Left ventricle myocardium superior (tissue), 1 donor: ENCODE measurements around the gene KCNC4. TPM values are rescaled to one million over a fixed set of nuclear protein-coding genes. Genes with fewer than 3 reads are reported as not detected.

ENCODE experiments used
- ATAC-seq: fragments of 200-7000 bp; cut with Tn5 transposase; one replicate; pipeline ENCODE4 v1.9.1; 2020; ENCODE audit warnings: mild to moderate bottlenecking, moderate library complexity
- DNase-seq: peaks from one replicate; pipeline ENCODE4 v3.0.0-alpha.2; 2020
- intact Hi-C: fragments of 100-400 bp; cut with micrococcal nuclease; formaldehyde crosslinking; loops from one replicate; pipeline ENCODE4 v1.11.0; 2022
- total RNA-seq: library from RNA; stranded (reverse); fragmentation: NEBNext Ultra II Directional; extraction: Animal tissue kit (Norgen Biotek cat#: 25700); gene quantifications from one replicate; pipeline ENCODE4 v1.2.1, GENCODE V29; 2021
- donor health status: DM: no; HTN: yes; CAD: no; lungs with severe emphysema.

Gene KCNC4
- total RNA-seq, 1 donor from 2014 or later, result 4.7 TPM

DNA sequence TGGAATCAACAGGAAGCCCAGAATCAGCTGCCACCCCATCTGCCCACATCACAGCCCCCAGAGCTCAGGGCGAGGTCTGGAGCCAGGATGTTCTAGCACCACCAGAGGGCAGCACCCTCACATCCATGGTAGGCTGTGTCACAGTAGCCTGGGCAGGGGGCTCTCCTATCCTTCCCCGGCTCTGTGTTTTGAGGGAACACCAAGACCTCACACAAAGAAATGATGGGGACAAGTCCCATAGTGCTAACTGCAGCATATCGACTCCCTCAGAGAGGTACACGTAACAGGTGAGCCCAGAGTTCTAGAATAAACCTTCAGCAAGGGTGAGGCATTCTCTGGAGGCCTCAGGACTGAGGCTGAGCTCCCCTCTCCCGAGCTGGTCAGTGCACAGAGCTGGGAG is 2.3 kb upstream of the KCNC4 start:
- intact Hi-C loops, result loop anchor here (2.0 kb wide), 1 partner anchor 105 kb away; no protein-coding TSS in a partner anchor
- peak; percentile 32 for ATAC-seq
- peak; percentile 80 for DNase-seq

DNA sequence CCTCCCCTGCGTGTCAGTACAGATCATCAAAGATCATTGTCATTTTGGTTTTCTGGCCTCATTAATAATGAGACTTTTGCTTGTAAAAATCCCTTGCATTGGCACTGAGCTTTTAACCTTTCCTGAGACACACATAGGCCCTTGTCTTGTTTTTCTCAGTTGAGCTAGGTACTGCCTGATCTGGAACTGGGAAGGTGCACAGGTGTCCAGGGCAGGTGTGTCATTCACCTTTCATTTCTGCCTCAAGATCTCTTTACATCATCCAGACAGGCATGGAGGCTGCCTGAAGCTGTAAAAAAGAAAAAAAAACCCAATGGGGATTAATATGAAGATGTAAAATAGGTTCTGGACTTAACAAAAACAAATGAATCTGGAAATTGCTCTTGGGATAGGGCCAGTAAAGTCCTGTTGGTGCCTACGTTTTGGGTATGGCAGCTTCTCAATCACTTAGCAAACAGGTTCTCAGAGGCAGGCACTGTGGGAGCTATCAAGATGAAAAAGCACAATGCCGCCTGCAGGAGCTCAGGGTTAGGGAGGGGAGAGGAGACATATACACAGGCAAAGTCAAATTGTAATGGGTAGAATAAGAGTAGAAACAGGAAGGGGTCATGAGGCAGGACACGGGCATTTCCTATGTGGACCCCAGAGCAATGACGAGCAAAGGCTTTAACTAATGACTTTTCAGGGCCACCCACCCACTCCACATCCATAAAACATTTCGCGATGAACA is 1.0 kb upstream of the KCNC4 start:
- ATAC-seq, result no peak
- intact Hi-C loops, result loop anchor here (2.0 kb wide), 1 partner anchor 104 kb away; no protein-coding TSS in a partner anchor
- no peak for DNase-seq

DNA sequence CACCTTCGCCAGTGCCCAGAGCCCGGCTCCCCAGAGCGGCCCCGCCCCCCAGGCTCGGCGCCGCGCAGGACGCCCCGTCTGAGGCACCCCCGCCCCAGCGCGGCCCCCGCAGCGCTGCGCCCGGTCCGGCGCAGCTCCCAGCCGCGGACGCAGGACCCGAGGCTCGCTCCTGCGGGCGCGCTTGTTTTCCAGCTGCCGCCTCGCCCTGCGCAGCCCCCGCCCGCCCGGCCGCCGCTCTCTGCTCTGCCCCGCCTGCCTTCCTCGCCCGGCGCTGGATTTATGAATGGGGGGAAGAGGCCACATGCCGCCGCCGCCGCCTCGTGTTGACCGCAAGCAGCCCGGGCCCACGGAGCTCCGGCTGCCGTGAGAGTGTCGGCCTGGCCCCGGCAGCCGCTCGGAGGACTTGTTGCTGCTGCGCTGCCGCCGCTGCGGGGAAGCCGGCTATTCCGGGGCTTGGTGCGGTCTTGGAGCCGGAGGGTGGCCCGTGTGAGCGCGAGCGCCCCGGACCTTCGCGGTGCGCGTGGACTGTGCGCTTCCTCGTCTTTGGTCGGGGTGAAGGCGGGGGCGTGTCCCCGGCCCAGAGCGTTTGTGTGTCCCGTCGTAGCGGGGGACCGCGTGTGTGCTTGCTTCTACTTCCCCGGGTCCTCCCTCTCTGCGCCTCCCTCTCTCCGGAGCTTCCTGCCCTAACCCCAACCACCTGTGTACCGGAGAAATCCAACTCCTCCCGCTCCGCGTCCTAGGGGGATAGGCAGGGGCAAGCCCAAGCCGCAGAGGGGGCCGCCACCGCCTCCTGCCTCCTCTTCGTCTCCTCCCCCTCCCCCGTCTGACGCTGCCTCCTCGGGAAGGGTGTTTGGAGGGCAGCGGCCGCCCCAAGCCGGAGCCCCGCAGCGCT is 736 bp downstream of the KCNC4 start:
- peak; percentile 30 for ATAC-seq
- peak; percentile 58 for DNase-seq

DNA sequence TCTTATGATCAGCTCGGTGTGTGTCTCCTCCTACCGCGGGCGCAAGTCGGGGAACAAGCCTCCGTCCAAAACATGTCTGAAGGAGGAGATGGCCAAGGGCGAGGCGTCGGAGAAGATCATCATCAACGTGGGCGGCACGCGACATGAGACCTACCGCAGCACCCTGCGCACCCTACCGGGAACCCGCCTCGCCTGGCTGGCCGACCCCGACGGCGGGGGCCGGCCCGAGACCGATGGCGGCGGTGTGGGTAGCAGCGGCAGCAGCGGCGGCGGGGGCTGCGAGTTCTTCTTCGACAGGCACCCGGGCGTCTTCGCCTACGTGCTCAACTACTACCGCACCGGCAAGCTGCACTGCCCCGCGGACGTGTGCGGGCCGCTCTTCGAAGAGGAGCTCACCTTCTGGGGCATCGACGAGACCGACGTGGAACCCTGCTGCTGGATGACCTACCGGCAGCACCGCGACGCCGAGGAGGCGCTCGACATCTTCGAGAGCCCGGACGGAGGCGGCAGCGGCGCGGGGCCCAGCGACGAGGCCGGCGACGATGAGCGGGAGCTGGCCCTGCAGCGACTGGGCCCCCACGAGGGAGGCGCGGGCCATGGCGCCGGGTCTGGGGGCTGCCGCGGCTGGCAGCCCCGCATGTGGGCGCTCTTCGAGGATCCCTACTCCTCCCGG is 1.5 kb downstream of the KCNC4 start:
- intact Hi-C loops, result no loop called here
- no peak for ATAC-seq
- no peak for DNase-seq

More for the DNA sequence above, 736 bp downstream of the KCNC4 start:
- intact Hi-C loops, result no loop called here

DNA sequence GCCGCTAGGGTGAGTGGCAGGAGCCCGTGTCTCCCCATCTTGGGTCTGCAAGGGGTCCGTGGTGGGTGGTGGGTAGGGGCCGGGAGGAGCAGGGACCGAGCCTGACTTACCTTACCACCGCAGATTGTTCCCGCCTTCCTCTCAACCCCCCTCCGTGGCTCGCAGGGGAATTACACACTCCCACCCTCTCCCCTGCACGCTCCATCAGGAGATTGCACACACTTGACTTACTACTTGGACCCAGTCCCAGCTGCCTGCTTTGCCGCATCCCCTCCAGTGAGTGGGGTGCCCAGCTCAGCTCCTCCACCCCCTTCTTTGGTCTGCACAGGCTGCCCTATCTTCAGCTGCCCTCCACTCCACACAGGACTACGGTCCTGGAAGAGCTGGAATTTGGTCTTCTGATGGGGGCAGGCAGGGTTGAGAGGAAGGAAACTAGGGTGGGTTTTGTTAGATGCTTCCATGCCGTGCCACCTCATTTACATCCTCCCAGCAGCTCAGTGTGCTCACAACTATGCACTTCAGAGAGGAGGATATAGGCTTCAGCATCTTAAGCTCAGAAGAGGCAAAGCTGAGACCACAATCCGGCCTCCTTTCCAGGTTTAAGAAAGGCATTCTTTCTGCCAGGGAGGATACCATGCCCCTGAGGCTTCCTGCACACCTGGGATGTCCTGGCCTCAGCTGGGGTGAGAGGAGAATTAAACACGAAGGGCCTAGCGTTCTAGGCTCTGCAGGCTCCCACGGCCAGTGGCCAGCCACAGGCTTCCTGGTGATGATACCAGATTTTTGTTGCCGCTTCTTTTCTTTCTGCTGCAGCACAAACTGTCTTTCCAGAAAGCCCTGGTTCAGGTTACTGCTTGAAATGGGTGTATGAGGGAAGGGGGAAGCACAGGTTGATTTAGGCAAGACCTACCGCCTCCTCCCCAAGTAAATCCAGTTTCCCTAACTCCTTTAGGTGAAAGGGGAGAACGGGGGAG is 2.3 kb downstream of the KCNC4 start:
- no peak for DNase-seq
- intact Hi-C loops, result no loop called here
- ATAC-seq, result no peak

DNA sequence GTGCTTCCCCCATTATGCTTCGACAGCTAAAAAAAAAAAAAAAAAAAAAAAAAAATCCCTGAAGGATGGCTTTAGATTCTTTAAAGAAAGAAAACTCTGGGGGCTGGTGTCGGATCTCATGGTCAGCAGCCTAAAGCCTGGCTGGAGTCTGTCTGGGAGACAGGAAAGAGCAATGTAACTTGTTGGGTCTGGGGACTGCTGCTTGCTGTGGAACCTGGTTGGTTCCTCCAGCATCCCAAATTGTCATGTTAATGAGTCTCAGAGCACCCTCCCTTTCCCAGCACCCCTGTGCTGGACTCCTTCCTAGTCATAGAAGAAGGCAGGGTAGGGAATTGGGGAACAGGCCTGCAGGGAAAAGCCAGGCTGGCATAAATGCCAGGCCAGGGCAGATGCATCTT is 3.0 kb downstream of the KCNC4 start:
- intact Hi-C loops, result no loop called here
- ATAC-seq, result no peak
- no peak for DNase-seq

DNA sequence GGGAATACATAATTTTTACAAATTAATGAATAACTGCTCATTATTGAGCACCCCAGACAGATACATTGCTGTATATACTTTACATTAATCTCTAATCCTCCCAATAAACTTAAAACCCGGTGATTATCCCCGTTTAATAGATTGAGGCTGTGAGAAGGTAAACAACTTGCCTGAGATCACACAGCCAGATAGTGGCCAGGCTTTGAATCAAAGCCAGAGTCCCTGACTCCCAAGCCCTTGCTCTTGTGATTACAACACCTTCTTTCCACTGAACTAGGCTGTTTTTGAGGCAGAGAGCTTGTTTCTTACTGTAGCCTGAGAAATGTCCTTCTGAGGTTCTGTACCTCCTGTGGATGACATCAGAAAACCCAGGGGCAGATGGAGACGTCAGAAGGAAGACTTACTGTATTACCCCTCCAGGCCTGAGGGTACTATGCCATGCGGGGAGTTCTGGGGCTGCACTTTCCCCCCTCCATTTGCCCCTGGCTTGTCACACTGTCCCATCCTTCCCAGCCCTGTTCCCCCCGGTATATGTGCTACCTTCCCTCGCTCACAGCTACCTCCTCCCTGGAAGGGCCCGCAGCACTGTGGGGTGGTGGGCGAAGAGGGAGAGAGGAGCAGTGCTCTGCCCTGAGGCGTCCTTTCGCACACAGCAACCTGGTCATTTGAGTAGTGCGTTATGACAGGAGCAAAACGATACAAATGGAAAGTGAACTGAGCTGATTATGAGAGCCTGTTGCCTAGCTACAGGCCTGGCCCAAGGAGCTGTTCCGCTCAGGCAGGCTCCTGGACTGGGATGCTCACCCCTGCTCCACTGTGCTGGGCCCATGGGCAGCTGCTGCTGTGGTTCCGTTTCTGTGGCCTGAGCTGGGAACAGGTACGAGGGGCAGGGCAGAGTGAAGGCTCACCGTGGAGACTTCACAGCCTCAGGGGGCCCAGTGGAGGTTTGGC is 4.6 kb downstream of the KCNC4 start:
- DNase-seq (no peak), ATAC-seq (no peak)
- intact Hi-C loops, result no loop called here

DNA sequence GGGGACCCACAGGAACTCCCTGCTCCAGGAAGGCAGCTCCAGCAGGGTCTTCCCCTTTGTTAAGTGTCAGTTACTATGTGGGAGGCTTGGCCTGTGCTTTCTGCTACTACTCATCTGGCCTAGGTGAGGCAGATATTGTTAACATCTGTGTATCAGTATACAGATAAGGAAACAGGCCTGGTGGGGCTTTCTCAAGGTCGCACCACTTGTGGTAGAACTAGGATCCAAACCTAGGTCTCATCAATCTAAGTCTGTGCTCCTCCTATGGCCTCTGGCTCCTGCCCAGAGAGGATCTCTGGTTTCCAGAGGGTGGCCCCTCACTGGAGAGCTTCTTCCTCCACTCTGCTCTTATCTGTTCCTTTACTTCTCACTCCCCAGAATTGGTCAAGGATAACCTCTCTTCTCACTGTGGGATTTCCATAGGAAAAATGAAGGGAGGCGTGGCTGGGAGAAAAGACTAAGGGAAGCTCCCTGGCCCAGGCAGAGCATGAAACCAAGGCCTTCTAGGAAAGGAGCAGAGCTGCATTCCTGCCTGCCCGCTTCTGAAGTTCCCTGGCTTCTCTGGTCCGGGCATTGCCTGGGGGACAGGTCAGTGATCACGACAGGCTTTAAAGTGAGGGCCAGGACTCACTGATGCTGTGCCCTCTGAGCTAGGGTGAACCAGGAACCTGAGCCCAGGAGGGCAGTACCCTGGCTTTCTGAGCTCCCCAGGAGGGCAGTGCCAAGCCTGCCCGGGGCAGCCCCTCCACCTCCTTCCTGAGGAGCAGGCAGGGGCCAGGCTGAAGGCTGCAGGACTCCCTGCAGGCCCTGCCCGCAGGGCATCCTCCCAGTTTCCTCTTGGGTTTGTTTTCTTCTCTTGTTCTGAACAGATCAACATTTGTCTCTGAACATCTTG is 5.8 kb downstream of the KCNC4 start:
- DNase-seq, result no peak
- ATAC-seq, result no peak

DNA sequence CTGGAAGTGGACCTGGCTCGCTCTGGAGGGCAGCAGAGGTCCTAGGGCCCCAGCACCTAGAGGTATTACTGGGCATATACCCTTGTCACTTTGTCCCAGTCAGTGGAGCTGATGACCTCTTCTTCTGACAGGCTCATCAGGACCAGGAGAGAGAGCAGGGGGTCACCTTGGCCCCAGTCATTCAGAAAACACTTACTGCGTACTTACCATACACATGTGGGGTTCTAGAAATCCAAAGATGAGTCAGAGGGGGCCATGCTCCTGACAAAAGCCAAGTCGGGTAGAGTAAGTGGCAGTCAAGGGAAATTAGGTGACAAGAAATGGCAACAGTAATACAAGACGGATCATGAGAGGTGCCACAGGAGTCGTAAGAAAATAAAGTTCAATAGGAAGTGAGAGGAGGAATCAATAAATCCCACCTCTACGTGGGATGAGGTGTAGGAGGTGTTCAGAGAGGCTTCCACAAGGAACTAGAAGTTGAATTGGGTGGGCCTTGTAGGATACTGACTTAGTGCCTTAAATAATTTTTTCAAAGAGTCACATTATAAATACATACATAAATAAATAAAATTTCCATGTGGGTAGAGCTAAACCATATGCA is 6.8 kb downstream of the KCNC4 start:
- DNase-seq, result no peak
- intact Hi-C loops, result no loop called here
- ATAC-seq, result no peak

More for the DNA sequence above, 5.8 kb downstream of the KCNC4 start:
- intact Hi-C loops, result no loop called here

DNA sequence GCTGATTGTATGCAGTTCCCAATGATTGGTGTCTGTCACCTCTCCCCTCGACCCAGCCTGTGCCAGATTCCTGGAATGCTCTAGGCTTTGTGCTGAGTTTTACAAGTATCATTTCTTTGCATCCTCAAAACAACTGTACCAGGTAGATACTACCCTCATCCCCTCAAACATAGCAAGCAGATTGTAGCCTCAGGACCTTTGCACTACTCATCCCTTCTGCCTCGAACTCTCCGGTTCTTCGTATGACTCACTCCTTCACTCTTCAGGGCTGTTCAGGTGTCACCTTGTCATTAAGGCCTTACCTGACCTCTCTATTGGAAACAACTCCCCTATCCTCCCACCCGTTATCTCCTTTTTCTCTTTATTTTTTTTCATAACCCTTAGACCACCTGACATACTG is 8.0 kb downstream of the KCNC4 start:
- intact Hi-C loops, result no loop called here
- DNase-seq (no peak), ATAC-seq (no peak)

DNA sequence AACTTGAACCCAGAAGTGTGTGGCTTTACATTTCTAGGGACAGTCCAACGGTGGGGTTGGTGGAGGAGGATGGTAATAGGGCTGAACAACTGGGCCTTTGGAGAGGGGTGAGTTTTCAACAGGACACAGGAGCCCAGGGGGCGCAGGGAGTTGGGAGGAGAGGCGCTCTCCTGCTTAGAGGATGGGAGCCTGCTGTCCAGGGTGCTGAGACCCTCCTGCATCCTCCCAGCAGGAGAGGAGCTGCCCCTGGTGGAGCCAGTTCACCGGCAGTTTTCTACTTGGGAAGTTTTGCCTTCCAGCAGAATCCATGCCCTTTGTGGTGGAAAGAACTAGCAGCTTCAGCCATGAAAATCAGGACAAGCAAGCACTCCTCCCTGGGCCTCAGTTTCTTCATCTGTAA is 8.6 kb downstream of the KCNC4 start:
- intact Hi-C loops, result no loop called here
- ATAC-seq (no peak), DNase-seq (no peak)

DNA sequence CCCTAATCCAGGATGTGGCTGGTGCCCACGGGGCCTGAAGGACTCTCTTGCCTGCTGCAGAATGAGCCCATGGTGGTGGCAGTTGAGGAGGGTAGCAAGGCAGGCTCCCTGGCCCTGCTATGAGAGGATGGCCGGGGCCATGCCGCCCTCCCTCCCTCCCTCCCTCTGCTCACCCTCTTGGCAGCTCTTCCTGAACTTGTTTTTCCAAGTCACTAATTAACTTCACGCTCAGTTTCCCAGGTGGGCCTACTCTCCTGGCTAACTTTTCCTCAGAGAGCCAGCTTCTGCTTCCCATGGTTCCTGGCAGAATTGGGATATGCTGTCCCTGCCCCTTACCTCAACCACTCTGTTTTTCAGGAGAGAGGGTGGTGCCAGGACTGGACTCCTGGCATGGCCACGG is 10.2 kb downstream of the KCNC4 start:
- intact Hi-C loops, result no loop called here
- ATAC-seq (no peak), DNase-seq (no peak)

DNA sequence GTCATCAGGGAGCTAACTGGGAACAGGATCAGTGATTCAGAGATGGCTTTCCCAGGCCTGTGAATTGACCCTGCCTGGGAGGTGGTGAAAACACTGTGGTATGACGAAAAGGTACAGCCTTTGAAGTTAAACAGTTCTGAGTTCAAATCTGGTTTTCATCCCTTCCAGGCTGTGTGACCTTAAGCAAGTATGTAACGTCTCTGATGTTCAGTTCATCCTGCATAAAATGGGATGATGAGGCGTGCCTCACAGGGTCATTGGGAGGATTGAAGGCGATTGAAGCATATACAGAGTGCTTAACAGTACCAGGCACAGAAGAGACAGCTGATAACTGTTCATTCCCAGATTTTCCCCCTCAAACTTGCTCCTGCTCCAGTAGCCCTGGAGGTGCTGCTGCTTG is 11.0 kb downstream of the KCNC4 start:
- intact Hi-C loops, result no loop called here
- DNase-seq, result no peak
- no peak for ATAC-seq

DNA sequence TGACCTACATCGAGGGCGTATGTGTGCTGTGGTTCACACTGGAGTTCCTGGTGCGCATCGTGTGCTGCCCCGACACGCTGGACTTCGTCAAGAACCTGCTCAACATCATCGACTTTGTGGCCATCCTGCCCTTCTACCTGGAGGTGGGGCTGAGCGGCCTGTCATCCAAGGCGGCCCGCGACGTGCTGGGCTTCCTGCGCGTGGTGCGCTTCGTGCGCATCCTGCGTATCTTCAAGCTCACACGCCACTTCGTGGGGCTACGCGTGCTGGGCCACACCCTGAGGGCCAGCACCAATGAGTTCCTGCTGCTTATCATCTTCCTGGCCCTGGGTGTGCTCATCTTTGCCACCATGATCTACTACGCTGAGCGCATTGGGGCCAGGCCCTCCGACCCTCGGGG is 13.0 kb downstream of the KCNC4 start:
- DNase-seq (no peak), ATAC-seq (no peak)
- intact Hi-C loops, result no loop called here

DNA sequence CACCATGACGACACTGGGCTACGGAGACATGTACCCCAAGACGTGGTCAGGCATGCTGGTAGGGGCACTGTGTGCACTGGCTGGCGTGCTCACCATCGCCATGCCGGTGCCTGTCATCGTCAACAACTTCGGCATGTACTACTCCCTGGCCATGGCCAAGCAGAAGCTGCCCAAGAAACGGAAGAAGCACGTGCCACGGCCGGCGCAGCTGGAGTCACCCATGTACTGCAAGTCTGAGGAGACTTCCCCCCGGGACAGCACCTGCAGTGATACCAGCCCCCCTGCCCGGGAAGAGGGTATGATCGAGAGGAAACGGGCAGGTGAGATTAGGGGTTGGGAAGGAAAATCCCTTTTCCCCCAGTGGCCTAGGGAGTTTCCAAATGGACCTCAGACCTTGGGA is 13.5 kb downstream of the KCNC4 start:
- intact Hi-C loops, result no loop called here
- ATAC-seq, result no peak
- no peak for DNase-seq

DNA sequence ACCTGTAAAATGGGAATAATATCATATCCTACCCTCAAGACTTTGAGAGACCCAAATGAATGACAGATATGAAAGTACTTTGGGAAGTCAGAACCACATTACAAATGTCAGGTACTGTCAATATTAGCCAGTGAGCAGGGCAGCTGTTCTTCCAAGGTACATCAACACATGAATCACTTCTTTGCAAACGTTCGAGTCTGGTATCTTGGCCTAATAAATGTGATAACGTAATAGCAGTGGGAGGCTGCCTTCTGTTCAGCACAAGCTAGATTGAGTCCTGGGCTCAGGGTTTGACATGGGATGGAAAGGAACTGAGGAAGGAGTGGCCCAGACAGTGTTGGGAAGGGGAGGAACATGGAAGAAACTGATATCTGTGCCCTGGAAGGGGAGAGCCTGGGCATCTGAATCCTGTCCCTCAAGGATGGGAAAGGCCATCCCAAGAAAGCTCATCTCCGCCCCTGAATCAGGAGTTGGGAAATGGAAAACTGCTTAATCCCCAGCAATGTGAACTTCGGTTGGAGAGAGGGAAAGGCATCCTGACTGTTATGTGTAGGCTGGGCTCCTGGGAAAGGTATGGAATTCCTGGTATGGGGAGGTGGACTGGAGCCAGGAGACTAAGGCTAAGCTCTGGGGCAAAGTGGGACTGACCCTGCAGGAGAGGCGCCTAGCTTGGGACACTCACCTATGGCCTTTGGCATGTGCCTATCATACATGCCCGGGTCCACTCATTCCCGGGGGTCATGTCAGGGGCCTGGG is 14.3 kb downstream of the KCNC4 start:
- DNase-seq, result no peak
- intact Hi-C loops, result no loop called here
- no peak for ATAC-seq
